HFFc6 (cell line): ENCODE measurements around the gene TMEM74B. TPM values are rescaled to one million over a fixed set of nuclear protein-coding genes. Genes with fewer than 3 reads are reported as not detected.

Source experiments
- DNase-seq: peaks from one replicate; pipeline ENCODE4 v3.0.0-alpha.2; 2018
- H3K27ac Mint-ChIP-seq: 2 replicates; pipeline ENCODE4 v1.8.0; 2020; ENCODE audit warnings: mild to moderate bottlenecking, mixed read lengths
- H3K27me3 Mint-ChIP-seq: 2 replicates; pipeline ENCODE4 v1.8.0; 2021; ENCODE audit warnings: mild to moderate bottlenecking, moderate library complexity, mixed read lengths; ENCODE audit not compliant: insufficient read depth
- H3K36me3 Mint-ChIP-seq: 2 replicates; pipeline ENCODE4 v1.8.0; 2021; ENCODE audit warnings: low read depth, mixed read lengths
- H3K4me1 Mint-ChIP-seq: 2 replicates; pipeline ENCODE4 v1.8.0; 2020; ENCODE audit warnings: low read depth, mixed read lengths
- H3K4me3 Mint-ChIP-seq: 2 replicates; pipeline ENCODE4 v1.8.0; 2020; ENCODE audit warnings: mild to moderate bottlenecking, moderate library complexity, mixed read lengths
- H3K9me3 Mint-ChIP-seq: 2 replicates; pipeline ENCODE4 v1.8.0; 2020; ENCODE audit warnings: mild to moderate bottlenecking, mixed read lengths
- total RNA-seq, 6 experiments: library from RNA; stranded (reverse); fragmentation: NEBNext Ultra II Directional; extraction: Animal tissue kit (Norgen Biotek cat#: 25700); gene quantifications; 2 replicates in 1 of 6; 3 replicates in 5 of 6; pipeline ENCODE4 v1.2.3, GENCODE V29; 2021
- TF ChIP-seq, protein P1 (sequence below): fragments of 200-600 bp; sonication (generic); IDR thresholded peaks from 2 replicates; pipeline ENCODE4 v1.5.0; 2021; ENCODE audit warnings: antibody characterized with exemption, mild to moderate bottlenecking

Gene TMEM74B
- total RNA-seq, 6 experiments from 2014 or later = not detected

DNA sequence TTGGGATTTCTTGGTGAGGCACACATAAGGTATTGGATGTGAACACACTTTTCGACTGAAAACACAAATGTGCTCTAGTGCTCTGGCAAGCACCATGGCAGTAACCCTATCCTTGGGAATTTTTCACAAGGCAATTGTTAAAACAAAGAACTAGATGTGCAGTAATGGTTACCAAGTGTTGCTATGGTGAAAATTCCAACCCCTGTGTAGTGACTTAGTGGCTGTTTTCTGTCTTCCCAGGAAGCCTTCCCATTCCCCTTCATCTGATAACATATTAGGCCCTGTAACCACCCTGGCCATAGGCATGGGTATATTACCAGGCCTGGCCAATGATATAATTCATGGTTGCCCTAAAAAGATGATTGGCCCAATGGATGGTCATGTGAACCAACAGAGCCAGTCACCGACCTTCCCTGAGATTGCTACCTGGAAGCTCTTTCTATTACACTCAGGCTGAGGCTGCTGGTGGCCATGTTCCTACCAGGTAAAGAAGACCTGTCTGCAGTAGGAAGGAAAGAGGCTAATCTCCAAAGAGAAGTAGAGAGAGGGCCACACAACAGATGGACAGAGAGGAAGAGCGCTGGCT lies 22.6 kb upstream of the TMEM74B start:
- H3K27me3 Mint-ChIP-seq = peaks cover 27% of the 10 kb centered on the region
- DNase-seq = no peak
- H3K4me3 Mint-ChIP-seq = no peak overlapping the region
- no peaks in the 10 kb centered on the region for H3K36me3 Mint-ChIP-seq
- TF ChIP-seq, protein P1, sequence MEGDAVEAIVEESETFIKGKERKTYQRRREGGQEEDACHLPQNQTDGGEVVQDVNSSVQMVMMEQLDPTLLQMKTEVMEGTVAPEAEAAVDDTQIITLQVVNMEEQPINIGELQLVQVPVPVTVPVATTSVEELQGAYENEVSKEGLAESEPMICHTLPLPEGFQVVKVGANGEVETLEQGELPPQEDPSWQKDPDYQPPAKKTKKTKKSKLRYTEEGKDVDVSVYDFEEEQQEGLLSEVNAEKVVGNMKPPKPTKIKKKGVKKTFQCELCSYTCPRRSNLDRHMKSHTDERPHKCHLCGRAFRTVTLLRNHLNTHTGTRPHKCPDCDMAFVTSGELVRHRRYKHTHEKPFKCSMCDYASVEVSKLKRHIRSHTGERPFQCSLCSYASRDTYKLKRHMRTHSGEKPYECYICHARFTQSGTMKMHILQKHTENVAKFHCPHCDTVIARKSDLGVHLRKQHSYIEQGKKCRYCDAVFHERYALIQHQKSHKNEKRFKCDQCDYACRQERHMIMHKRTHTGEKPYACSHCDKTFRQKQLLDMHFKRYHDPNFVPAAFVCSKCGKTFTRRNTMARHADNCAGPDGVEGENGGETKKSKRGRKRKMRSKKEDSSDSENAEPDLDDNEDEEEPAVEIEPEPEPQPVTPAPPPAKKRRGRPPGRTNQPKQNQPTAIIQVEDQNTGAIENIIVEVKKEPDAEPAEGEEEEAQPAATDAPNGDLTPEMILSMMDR = no peak
- H3K27ac Mint-ChIP-seq = no peak overlapping the region
- H3K9me3 Mint-ChIP-seq = no peaks in the 10 kb centered on the region
- no peaks in the 10 kb centered on the region for H3K4me1 Mint-ChIP-seq

DNA sequence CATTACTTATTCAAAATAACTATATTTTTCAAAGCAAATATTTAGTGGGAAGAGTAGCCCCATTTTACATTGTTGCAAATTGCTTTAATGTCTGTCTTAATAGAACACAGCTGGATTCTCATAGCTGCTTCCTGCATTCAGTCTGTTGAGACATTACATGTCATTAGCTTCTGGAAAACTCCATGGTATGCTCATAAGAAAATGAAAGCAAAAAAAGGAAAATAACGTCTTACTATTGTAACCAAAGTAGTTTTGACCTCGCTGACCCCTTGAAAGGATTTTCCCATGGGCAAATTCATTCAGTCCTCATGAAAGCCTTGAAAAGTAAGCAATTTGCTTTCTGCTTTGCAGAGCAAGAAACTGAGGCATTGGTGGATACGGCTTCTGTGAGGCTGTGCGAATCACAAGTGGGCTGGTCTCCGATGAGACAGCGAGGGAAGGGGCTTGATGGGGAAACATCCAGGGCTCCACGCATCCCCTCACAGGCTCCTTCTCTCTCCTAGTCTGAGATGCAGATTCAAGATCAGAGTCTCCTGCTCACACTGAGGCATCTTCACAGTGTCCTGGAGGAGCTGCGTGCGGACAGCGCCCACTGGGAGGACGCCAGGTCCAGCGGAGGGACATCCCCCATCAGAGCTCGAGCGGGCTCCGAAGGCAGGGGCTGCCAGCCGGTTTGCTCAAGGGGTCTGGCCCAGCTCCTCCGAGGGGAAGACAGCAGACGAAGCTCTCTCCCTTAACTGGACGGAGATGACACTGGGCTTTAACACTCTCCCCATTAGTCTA lies 21.8 kb upstream of the TMEM74B start:
- Mint-ChIP-seq H3K36me3 (no peaks in the 10 kb centered on the region), H3K4me3 (no peak overlapping the region), H3K4me1 (no peaks in the 10 kb centered on the region), H3K27ac (no peak overlapping the region), H3K27me3 (peaks cover 27% of the 10 kb centered on the region), H3K9me3 (no peaks in the 10 kb centered on the region)
- no peak for DNase-seq
- TF ChIP-seq, protein P1 = no peak

DNA sequence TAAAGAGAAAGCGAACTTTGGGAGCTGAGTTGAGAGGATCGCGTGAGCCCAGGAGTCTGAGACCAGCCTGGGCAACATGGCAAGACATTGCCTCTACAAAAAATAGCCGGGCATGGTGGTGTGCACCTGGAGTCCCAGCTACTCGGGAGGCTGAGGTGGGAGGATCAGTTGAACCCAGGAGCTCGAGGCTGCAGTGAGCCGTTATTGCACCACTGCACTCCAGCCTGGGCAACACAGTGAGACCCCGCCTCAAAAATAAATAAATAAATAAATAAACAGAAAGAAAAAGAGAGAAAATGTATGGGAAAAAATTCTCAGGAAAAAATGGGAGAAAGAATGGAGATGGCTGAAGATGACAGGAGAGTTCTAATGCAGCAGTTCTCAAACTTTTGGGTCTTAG lies 21.0 kb upstream of the TMEM74B start:
- H3K27me3 Mint-ChIP-seq = peaks cover 27% of the 10 kb centered on the region
- no peaks in the 10 kb centered on the region for H3K9me3 Mint-ChIP-seq
- H3K4me1 Mint-ChIP-seq = no peaks in the 10 kb centered on the region
- TF ChIP-seq, protein P1 = no peak
- no peak overlapping the region for H3K4me3 Mint-ChIP-seq
- no peak for DNase-seq
- no peak overlapping the region for H3K27ac Mint-ChIP-seq
- H3K36me3 Mint-ChIP-seq = no peaks in the 10 kb centered on the region

DNA sequence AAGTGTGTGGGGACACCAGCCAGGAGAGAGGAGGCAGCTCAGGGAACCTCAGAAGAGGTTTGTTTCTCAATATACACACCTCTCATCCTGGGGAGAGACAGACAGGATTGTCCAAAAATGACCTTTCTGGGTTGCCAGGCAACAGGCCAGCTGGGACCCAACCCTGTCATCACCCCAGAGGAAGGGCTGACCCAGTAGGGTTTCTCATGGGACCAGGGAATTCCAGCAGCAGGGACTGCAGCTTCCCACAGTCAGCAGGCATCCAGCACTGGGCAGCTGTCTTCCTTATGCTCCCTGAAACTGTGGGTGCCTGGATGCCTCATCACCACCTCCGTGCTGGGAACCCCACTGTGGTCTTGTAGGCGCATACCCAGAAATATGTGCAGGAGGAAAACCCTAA lies 19.8 kb upstream of the TMEM74B start:
- Mint-ChIP-seq H3K27ac (no peak overlapping the region), H3K36me3 (no peaks in the 10 kb centered on the region), H3K27me3 (peaks cover 27% of the 10 kb centered on the region), H3K4me1 (peaks cover 9% of the 10 kb centered on the region; the same call in 1 of the 2 replicates), H3K4me3 (no peak overlapping the region), H3K9me3 (no peaks in the 10 kb centered on the region)
- TF ChIP-seq, protein P1 = no peak
- DNase-seq = no peak

DNA sequence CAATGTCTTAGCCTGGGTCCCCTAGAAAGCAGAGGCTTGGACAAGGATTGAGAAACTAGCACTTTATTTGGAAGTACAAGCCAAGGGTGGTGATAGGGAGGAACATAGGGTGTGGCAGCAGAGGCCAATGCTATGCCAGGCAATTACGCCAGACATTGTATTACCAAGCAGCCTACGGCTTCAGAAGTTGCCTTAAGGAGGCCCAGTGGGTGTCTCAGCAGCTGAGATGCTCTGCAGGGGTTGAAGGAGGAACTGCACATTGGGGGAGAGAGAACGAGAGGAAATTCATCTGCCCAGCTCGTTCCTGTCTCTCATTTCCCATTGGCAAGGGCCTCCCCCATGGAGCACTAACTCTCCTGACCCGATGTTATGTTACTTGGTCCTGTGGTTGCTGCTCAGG lies 19.3 kb upstream of the TMEM74B start:
- Mint-ChIP-seq H3K27me3 (peaks cover 23% of the 10 kb centered on the region), H3K9me3 (no peaks in the 10 kb centered on the region), H3K4me1 (peaks cover 9% of the 10 kb centered on the region; the same call in 1 of the 2 replicates), H3K27ac (no peak overlapping the region), H3K36me3 (no peaks in the 10 kb centered on the region), H3K4me3 (no peak overlapping the region)
- TF ChIP-seq, protein P1 = no peak
- DNase-seq = no peak
